Kidney (tissue), 14 donors: ENCODE results near the gene DUS3L. TPM values are rescaled to one million over a fixed set of nuclear protein-coding genes. Genes with fewer than 3 reads are reported as not detected.

ENCODE experiments used
- DNase-seq, 5 donors: peaks; one replicate each; pipeline ENCODE4 v3.0.0-alpha.2; 2013 to 2020
- FAIRE-seq: peaks from 2 replicates; lab custom pipeline; 2012; peaks lifted over from hg19 to GRCh38; lab: Jason Lieb, UNC
- H3K27ac ChIP-seq, 2 donors: one replicate each; pipeline ENCODE4 v1.7.0; 2013; ENCODE audit warnings: low read depth in 2 of 2, low read length in 2 of 2, inconsistent platforms in 1 of 2
- H3K27me3 ChIP-seq: one replicate; pipeline ENCODE4 v1.7.1; 2013; ENCODE audit warnings: low read length, inconsistent platforms; ENCODE audit not compliant: control insufficient read depth, insufficient read depth
- H3K36me3 ChIP-seq, 3 donors: one replicate each; pipeline versions ENCODE4 v1.7.0 to v1.7.1; 2013; ENCODE audit warnings: low read length in 3 of 3, control low read depth in 1 of 3, inconsistent platforms in 1 of 3; ENCODE audit not compliant: insufficient read depth in 3 of 3, control insufficient read depth in 2 of 3
- H3K4me1 ChIP-seq, 3 donors: one replicate each; pipeline versions ENCODE4 v1.7.0 to v1.7.1; 2013; ENCODE audit warnings: low read length in 3 of 3, inconsistent platforms in 1 of 3, low read depth in 1 of 3; ENCODE audit not compliant: control insufficient read depth in 2 of 3, insufficient read depth in 2 of 3
- H3K4me3 ChIP-seq, 3 donors: one replicate each; pipeline versions ENCODE4 v1.7.0 to v1.8.1; 2013; ENCODE audit warnings: low read length in 3 of 3, control low read depth in 1 of 3, inconsistent platforms in 1 of 3
- H3K9ac ChIP-seq, 3 donors: one replicate each; pipeline versions ENCODE4 v1.7.0 to v1.7.1; 2013; ENCODE audit warnings: low read length in 3 of 3, control low read depth in 1 of 3, inconsistent platforms in 1 of 3
- H3K9me3 ChIP-seq, 3 donors: one replicate each; pipeline versions ENCODE4 v1.7.0 to v1.7.1; 2013; ENCODE audit warnings: low read length in 3 of 3, control low read depth in 1 of 3, inconsistent platforms in 1 of 3; ENCODE audit not compliant: control insufficient read depth in 2 of 3, insufficient read depth in 1 of 3
- intact Hi-C: fragments of 100-400 bp; cut with DNase I; formaldehyde crosslinking; loops from one replicate; pipeline ENCODE4 v1.11.1; 2022
- polyA plus RNA-seq: library from polyadenylated mRNA; stranded (reverse); fragments of 350-450 nt; fragmentation: Illumina TruSeq; extraction: RNeasy Lipid Tissue Mini Kit (QIAGEN cat#74804); gene quantifications from one replicate; pipeline ENCODE4 v1.2.3, GENCODE V29; 2014; ENCODE audit warnings: low read depth, low replicate concordance; ENCODE audit not compliant: insufficient read depth
- total RNA-seq: library from RNA; stranded (reverse); fragmentation: NEBNext Ultra II Directional; extraction: Animal tissue kit (Norgen Biotek cat#: 25700); gene quantifications from one replicate; pipeline ENCODE4 v1.2.1, GENCODE V29; 2021
- TF ChIP-seq, protein P1 (sequence below): IDR thresholded peaks from 3 replicates; pipeline ENCODE4 v1.5.1; 2012; ENCODE audit warnings: mild to moderate bottlenecking, moderate library complexity, borderline replicate concordance; ENCODE audit not compliant: insufficient read depth; ENCODE audit errors: extremely low read depth
- donor health status: control.
- donor health status: control.
- donor health status: control.
- donor health status: control.
- donor health status: control.
- donor health status: DM: yes; HTN: yes; CAD: no.
- donor health status: Normal renal cell carcinoma (clear cell type).

The DUS3L gene
- total and polyA plus RNA-seq, 2 donors from 2014 or later: 18.1 to 37.6 TPM

DNA sequence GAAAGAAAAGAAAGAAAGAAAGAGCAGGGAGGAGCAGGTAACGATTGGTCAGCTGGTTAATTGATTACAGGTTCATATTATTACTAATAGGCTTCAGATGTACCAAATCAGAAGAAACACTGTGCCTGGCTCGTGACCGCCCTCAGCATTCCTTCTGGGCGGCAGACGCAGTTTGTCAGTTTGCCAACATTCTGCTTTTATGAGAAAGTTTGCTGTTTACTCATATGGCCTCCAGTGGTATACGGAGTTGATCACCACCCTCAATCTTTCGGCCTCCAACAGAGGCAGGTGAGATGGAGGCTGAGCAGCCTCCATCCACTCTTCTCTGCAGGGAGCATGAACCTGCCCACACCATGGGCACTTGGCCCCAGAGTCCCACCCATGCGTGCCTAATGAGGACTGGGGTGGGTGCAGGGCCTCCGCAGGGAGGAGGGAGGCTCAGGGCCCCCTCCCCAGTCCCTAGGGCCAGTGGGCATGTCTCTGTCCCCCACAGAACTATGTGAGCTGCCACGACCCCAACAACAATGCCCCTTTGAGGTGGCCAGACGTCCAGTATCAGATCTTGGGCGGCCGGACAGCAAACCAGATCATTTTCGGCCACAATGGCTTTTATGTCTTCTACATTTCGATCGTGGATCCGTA, 15.2 kb downstream of the DUS3L start:
- no peak overlapping the region for H3K27ac ChIP-seq
- no peak for DNase-seq
- no peak for FAIRE-seq
- H3K9ac ChIP-seq: no peak overlapping the region
- peaks cover 0 to 3% (median 0%) of the 10 kb centered on the region in 3 donors for H3K9me3 ChIP-seq
- TF ChIP-seq, protein P1, sequence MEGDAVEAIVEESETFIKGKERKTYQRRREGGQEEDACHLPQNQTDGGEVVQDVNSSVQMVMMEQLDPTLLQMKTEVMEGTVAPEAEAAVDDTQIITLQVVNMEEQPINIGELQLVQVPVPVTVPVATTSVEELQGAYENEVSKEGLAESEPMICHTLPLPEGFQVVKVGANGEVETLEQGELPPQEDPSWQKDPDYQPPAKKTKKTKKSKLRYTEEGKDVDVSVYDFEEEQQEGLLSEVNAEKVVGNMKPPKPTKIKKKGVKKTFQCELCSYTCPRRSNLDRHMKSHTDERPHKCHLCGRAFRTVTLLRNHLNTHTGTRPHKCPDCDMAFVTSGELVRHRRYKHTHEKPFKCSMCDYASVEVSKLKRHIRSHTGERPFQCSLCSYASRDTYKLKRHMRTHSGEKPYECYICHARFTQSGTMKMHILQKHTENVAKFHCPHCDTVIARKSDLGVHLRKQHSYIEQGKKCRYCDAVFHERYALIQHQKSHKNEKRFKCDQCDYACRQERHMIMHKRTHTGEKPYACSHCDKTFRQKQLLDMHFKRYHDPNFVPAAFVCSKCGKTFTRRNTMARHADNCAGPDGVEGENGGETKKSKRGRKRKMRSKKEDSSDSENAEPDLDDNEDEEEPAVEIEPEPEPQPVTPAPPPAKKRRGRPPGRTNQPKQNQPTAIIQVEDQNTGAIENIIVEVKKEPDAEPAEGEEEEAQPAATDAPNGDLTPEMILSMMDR: no peak
- H3K36me3 ChIP-seq: no peaks in the 10 kb centered on the region
- intact Hi-C loops: no loop called here
- no peaks in the 10 kb centered on the region for H3K4me1 ChIP-seq
- no peaks in the 10 kb centered on the region for H3K27me3 ChIP-seq
- H3K4me3 ChIP-seq: no peak overlapping the region

DNA sequence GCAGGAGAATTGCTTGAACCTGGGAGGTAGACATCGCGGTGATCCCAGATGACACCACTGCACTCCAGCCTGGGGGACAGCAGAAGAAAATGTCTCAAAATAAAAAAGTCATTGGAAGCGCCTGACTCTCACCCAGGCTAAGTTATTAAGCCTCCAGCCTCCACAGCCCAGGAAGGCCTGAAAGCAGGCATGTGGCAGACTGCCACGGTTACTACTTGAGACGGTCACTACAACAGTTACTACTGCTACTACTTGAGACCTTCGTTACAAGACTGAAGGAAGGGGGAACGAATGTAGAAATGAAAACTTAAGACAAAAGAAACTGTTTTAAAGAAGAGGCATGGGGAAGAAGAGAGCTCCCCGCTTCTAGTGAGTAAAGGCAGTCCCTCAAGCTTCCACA, 16.0 kb downstream of the DUS3L start:
- Histone ChIP-seq H3K27ac (no peak overlapping the region), H3K9me3 (peaks cover 0 to 3% (median 0%) of the 10 kb centered on the region in 3 donors), H3K9ac (no peak overlapping the region), H3K36me3 (no peaks in the 10 kb centered on the region), H3K27me3 (no peaks in the 10 kb centered on the region), H3K4me3 (no peak overlapping the region), H3K4me1 (no peaks in the 10 kb centered on the region)
- TF ChIP-seq, protein P1: no peak
- DNase-seq (no peak), FAIRE-seq (no peak)
- intact Hi-C loops: no loop called here

DNA sequence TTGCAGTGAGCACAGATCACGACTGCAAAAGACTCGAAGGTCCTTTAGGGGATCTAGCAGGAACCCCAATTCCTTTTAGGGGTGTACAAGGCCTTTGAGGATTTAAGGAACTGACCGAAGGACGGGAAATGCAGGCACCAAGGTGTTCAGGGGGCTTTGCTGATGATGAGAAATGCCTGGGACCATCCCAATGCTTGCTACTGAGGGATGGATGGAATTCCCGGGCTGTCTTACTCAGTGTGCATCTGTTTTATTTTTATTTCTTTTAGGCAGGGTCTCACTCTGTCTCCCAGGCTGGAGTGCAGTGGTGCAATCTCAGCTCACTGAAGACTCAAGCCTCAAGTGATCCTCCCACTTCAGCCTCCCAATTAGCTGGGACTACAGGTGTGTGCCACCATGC, 17.7 kb downstream of the DUS3L start:
- intact Hi-C loops: no loop called here
- TF ChIP-seq, protein P1: no peak
- Histone ChIP-seq H3K36me3 (no peaks in the 10 kb centered on the region), H3K27ac (no peak overlapping the region), H3K27me3 (no peaks in the 10 kb centered on the region), H3K9ac (no peak overlapping the region), H3K4me3 (no peak overlapping the region), H3K4me1 (no peaks in the 10 kb centered on the region), H3K9me3 (peaks cover 0 to 3% (median 0%) of the 10 kb centered on the region in 3 donors)
- no peak for FAIRE-seq
- no peak for DNase-seq
